Measurements from ENCODE around the gene SUN3. TPM values are rescaled to one million over a fixed set of nuclear protein-coding genes. Genes with fewer than 3 reads are reported as not detected.
"Not testable (repeated sequence)": the region's sequence is repeated elsewhere in the genome, so short reads cannot be mapped to it uniquely, and the experiment has no call there.

The SUN3 gene
- total RNA-seq, 1 donor from 2014 or later, result not detected

DNA sequence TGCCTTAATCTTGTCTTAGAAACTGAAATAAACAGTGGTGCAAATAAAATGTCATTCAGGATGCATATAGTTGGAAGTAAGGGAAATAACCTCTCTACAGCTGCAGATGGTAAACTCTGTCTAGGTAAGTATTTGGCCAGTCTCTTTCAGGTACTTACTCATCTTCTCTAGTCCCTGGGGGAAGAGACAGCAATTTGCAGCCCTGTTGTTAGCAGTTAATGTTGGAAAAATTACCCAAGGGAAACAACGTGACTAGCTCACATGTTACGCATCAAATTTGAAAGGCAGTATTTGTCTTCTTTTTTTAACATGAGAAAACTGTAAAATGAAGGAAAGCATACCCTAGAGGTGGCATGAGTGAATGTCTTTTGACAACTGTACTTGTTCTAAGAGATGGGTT, 46.3 kb downstream of the SUN3 start:
- intact Hi-C loops (cut with micrococcal nuclease), result no loop called here
- Mint-ChIP-seq H3K4me1 (peaks cover 21% of the 10 kb centered on the region), H3K27me3 (no peaks in the 10 kb centered on the region), H3K36me3 (ENCODE audit: low read depth) (peaks cover 14% of the 10 kb centered on the region), H3K9me3 (no peaks in the 10 kb centered on the region), H3K27ac (no peak overlapping the region), H3K4me3 (no peak overlapping the region)
- no peak for TF ChIP-seq CTCF (IDR thresholded peaks at IDR 0.05)
- ChIA-PET CTCF (interaction anchor here (2.0 kb wide), 1 partner anchor 9 kb away, joined by 10 read pairs; no protein-coding TSS in a partner anchor), POLR2A (interaction anchor here (1.2 kb wide), 1 partner anchor 9 kb away, joined by 3 read pairs; no protein-coding TSS in a partner anchor)
- no peak for ATAC-seq (ENCODE audit: low read depth)
- DNase-seq, result no peak

DNA sequence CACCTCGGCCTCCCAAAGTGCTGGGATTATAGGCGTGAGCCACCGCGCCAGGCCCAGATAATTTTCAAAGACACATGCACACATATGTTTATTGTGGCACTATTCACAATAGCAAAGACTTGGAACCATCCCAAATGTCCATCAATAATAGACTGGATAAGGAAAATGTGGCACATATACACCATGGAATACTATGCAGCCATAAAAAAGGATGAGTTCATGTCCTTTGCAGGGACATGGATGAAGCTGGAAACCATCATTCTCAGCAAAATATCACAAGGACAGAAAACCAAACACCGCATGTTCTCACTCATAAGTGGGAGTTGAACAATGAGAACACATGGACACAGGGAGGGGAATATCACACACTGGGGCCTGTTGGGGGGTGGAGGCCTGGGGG, 48.3 kb downstream of the SUN3 start:
- H3K27ac Mint-ChIP-seq; H3K4me3 Mint-ChIP-seq; intact Hi-C loops (cut with micrococcal nuclease); POLR2A ChIA-PET; H3K9me3 Mint-ChIP-seq; CTCF ChIA-PET; ATAC-seq (ENCODE audit: low read depth); H3K27me3 Mint-ChIP-seq; DNase-seq: not testable (repeated sequence)
- H3K4me1 Mint-ChIP-seq, result peaks cover 26% of the 10 kb centered on the region
- peaks cover 34% of the 10 kb centered on the region for H3K36me3 Mint-ChIP-seq (ENCODE audit: low read depth)

DNA sequence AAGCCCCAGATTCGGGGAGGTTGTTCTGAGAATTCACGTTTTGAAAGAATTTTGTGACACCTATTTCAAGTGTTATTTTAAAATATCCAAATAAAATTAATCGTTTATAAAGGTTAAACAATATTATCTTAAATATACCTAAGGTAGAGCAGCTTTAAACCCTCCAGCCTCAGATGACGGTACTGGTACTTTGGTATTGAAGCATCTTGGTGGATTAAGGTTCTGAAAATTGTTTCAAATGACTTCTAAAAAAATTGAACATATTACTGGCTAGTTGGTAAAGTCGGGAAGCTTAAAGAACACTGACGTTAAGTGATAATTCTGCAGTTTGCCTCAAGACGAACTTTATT, 49.1 kb downstream of the SUN3 start:
- Mint-ChIP-seq H3K4me3 (peak overlapping the region; percentile 99), H3K27me3 (no peaks in the 10 kb centered on the region), H3K9me3 (no peaks in the 10 kb centered on the region), H3K27ac (peak overlapping the region; percentile 99), H3K36me3 (ENCODE audit: low read depth) (peaks cover 39% of the 10 kb centered on the region), H3K4me1 (peaks cover 26% of the 10 kb centered on the region)
- DNase-seq (no peak), ATAC-seq (ENCODE audit: low read depth) (no peak)
- TF ChIP-seq CTCF (IDR thresholded peaks at IDR 0.05), result no peak
- intact Hi-C loops (cut with micrococcal nuclease), result loop anchor here (1.0 to 5.0 kb wide), 4 partner anchors 11 to 105 kb away; partner anchors contain the start of gene C7orf57
- ChIA-PET POLR2A (interaction anchor here (0.7 to 1.1 kb wide), 2 partner anchors 106 to 108 kb away, joined by 3 read pairs; no protein-coding TSS in a partner anchor), CTCF (no interaction called here)

GRCh38 chr7:47979145-47979831, 49.6 kb downstream of the SUN3 start, which contains the start of gene HUS1:
HUS1 (minus strand) TSS chr7:47979615; CDS start chr7:47979519, 96 bp downstream.
- Mint-ChIP-seq H3K27me3 (no peaks in the 10 kb centered on the region), H3K36me3 (ENCODE audit: low read depth) (peaks cover 44% of the 10 kb centered on the region), H3K4me1 (peaks cover 28% of the 10 kb centered on the region), H3K4me3 (peak within 1 kb of the TSS; percentile 99), H3K27ac (peak within 1 kb of the TSS; percentile 99), H3K9me3 (no peaks in the 10 kb centered on the region)
- ChIA-PET POLR2A (interaction anchor here (1.1 kb wide), 1 partner anchor 106 kb away, joined by 3 read pairs; no protein-coding TSS in a partner anchor), CTCF (no interaction called here)
- TF ChIP-seq CTCF (IDR thresholded peaks at IDR 0.05), result no peak
- peak; percentile 97 for ATAC-seq (ENCODE audit: low read depth)
- peak; percentile 84 for DNase-seq
- intact Hi-C loops (cut with micrococcal nuclease), result loop anchor here (1.0 to 5.0 kb wide), 4 partner anchors 12 to 106 kb away; partner anchors contain the start of gene C7orf57

DNA sequence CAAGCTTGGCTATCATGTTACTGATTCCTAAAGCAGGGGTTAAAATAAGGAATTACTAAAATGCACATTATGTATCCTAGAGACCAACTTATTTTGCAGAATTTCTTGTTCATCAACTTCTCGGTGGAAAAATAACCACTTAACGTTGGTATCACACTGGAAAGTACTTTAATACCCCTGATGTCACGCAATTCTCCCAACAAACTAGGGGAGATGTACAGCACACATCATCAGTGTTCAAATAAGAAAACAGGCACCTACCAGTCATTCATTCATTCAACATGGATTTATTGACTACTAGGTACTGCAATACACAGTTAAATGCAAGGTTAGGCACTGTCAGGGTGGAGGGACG, 50.1 kb downstream of the SUN3 start:
- intact Hi-C loops (cut with micrococcal nuclease), result loop anchor here (1.0 to 5.0 kb wide), 4 partner anchors 13 to 107 kb away; partner anchors contain the start of gene C7orf57
- Mint-ChIP-seq H3K4me1 (peaks cover 33% of the 10 kb centered on the region), H3K27ac (peak overlapping the region; percentile 99), H3K9me3 (no peaks in the 10 kb centered on the region), H3K4me3 (peak overlapping the region; percentile 99), H3K27me3 (no peaks in the 10 kb centered on the region), H3K36me3 (ENCODE audit: low read depth) (peaks cover 49% of the 10 kb centered on the region)
- CTCF ChIA-PET, result interaction anchor here (1.4 to 1.9 kb wide), 2 partner anchors 10 to 132 kb away, joined by 5 to 9 read pairs; no protein-coding TSS in a partner anchor
- DNase-seq (no peak), ATAC-seq (ENCODE audit: low read depth) (no peak)
- TF ChIP-seq CTCF (IDR thresholded peaks at IDR 0.05), result no peak
- POLR2A ChIA-PET, result no interaction called here

Data from activated B cell treated with CpG ODN at 0.5 μM for 24 hours (primary cell).